Fibroblast of mammary gland (primary cell): ENCODE results near the gene SERPINA10.
"Not testable (repeated sequence)": the region's sequence is repeated elsewhere in the genome, so short reads cannot be mapped to it uniquely, and the experiment has no call there.

ENCODE experiments used
- DNase-seq: peaks from one replicate; pipeline ENCODE4 v3.0.0-alpha.2; 2010; ENCODE audit warnings: low read depth
- H3K4me3 ChIP-seq: 2 replicates; pipeline ENCODE4 v1.5.1; 2011; ENCODE audit warnings: low read depth, mild to moderate bottlenecking, low read length, moderate library complexity; ENCODE audit not compliant: control insufficient read depth
- CTCF ChIP-seq: conservative IDR thresholded peaks from 2 replicates; pipeline ENCODE4 v1.5.1; 2011; ENCODE audit warnings: low read depth, low read length, inconsistent platforms; ENCODE audit not compliant: control insufficient read depth, insufficient read depth

Gene SERPINA10

GRCh38 chr14:94306047-94306978 is 13.2 kb upstream of the SERPINA10 start:
- no peak overlapping the region for H3K4me3 ChIP-seq
- TF ChIP-seq CTCF, result no peak
- no peak for DNase-seq

DNA sequence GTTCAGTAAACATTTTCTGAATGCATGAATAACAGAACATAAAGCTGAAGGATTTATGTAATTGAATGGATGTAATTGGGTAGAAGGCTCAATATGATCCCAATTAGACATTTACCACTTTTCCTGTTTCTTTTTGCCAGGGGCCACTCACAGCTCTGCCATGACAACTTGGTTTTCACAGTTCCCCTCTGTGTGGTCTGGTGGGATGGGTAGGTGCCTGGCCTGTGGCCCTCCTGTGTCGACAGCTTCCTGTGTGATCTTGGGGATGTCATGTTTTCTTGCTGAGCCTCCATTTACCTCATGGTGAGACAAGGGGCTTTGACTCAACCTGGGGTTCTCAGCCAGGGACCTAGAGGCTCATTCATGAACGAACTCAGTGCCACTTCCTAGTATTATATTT is 12.6 kb upstream of the SERPINA10 start:
- no peak for DNase-seq
- no peak for TF ChIP-seq CTCF
- H3K4me3 ChIP-seq, result no peak overlapping the region

- TF ChIP-seq CTCF, result no peak
- no peak overlapping the region for H3K4me3 ChIP-seq
- DNase-seq, result no peak
Observed at GRCh38 chr14:94304243-94304642, 11.2 kb upstream of the SERPINA10 start.

GRCh38 chr14:94303111-94303510 is 10.0 kb upstream of the SERPINA10 start:
- no peak overlapping the region for H3K4me3 ChIP-seq
- TF ChIP-seq CTCF, result no peak
- no peak for DNase-seq

DNA sequence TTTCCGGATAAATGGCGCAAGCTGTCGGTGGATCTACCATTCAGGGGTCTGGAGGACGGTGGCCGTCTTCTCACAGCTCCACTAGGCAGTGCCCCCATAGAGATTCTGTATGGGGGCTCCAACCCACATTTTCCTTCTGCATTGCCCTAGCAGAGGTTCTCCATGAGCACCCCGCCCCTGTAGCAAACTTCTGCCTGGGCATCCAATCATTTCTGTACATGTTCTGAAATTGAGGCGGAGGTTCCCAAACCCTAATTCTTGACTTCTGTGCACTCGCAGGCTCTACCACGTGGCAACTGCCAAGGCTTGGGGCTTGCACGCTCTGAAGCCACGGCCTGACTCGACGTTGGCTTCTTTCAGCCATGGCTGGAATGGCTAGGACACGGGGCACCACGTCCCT is 5.1 kb upstream of the SERPINA10 start:
- no peak for DNase-seq
- no peak for TF ChIP-seq CTCF
- H3K4me3 ChIP-seq, result no peak overlapping the region

GRCh38 chr14:94296181-94296545 is 3.1 kb upstream of the SERPINA10 start:
- not testable (repeated sequence) for H3K4me3 ChIP-seq, DNase-seq

DNA sequence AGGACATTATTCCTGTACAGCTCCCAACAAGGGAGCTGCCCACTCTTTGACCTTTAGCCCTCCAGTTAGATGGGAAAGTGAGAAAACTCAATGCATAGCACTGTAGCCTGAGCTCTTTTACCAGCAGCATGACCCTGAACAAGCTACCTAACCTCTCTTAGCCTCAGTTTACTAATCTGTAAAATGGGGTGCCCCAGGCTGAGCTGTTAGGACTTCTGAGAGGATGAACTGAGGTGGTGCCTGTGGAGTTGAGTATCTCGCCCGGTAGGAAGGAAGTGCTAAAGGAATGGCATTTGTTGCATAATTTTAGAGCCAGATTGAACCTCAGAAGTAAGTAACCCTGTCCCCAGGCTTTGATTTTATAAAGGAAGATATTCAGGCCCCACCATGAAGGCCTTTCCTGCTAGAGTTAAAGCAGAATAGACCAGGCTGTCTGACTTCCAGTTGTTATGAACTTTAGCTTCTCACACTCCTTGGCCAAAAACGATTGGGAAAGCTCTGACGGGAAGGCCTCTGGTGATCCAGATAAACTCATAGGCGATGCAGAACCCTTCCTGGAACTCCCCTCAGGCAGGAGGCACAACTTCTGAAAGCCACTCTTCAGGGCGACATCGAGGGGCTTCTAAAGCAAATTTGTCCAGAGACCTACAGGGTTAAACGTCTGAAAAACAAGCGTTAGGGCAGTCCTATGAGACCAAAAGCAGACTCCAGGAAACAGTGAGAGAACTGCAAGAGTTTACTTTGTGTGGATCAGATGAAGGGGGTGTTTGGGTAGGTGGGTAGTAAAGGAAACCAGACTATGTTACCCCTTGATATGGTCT is 2.5 kb upstream of the SERPINA10 start:
- TF ChIP-seq CTCF, result no peak
- DNase-seq, result no peak
- H3K4me3 ChIP-seq, result no peak overlapping the region
